ENCODE data around the gene DLGAP1.

The DLGAP1 gene

DNA sequence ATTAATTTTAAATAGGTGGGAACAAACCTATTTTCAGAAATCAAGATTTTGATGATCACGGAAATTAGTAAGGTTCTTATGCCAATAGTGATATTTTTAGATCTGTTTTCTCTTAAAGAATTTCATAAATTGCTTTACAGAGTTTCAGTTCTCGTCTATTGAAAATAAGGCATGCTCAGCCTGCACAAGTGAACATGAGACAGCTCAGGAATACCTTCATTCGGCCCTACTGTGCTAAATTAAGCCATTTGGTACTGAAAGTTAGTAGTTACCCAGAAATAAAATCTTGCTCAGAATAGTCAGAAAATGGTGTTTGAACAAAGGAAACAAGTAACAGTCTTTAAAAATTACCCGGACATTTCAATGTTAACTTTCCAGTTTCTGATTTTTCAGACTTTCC lies 60.4 kb downstream of the DLGAP1 start:
- TF ChIP-seq, protein P1, sequence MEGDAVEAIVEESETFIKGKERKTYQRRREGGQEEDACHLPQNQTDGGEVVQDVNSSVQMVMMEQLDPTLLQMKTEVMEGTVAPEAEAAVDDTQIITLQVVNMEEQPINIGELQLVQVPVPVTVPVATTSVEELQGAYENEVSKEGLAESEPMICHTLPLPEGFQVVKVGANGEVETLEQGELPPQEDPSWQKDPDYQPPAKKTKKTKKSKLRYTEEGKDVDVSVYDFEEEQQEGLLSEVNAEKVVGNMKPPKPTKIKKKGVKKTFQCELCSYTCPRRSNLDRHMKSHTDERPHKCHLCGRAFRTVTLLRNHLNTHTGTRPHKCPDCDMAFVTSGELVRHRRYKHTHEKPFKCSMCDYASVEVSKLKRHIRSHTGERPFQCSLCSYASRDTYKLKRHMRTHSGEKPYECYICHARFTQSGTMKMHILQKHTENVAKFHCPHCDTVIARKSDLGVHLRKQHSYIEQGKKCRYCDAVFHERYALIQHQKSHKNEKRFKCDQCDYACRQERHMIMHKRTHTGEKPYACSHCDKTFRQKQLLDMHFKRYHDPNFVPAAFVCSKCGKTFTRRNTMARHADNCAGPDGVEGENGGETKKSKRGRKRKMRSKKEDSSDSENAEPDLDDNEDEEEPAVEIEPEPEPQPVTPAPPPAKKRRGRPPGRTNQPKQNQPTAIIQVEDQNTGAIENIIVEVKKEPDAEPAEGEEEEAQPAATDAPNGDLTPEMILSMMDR (IDR thresholded peaks at IDR 0.05; ENCODE audit: low read depth, low read length), result no peak
- H3K4me3 ChIP-seq (replicated peaks in 1 of 2; ENCODE audit: low read depth in 2 of 2, low read length in 2 of 2), result no peak overlapping the region
- no peak for DNase-seq (ENCODE audit: low read depth in 2 of 2)

DNA sequence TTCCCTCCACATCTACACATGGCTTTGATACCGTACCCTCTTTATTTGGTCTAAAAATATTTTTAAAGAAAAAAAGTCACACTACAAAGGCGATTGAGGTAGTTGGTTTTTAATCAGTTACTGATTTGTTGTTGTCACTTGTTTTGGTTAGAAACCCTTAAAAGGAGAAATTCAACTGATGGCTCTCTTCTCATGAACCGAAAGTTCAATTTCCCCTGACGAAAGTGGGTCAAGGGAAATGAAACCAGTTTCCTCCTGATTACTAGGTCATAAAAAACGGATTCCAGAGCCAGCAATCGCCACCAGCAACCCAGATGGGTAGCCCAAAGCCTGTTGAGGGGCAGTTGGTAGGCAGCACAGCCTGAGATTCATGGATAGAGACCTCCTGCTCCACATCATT lies 63.2 kb downstream of the DLGAP1 start:
- no peak for DNase-seq (ENCODE audit: low read depth in 2 of 2)

DNA sequence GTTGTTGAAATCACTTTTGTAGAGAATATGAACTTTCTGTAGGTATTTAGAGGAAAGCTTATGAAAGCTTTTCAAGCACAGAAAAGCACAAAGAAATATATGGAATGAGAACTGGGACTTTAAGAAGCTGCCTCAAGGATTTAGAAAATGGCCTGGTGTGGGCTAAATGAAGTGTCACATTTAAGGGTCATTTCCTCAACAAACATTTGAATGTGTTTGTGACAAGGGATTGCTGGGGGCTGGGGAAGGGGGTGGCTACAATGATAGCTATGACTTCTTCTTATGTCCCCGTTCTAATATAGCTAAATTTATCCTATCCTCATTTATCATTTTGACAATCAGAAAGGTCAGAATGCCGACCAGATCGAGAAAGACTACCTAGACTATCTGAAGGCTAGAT lies 69.2 kb downstream of the DLGAP1 start:
- DNase-seq (ENCODE audit: low read depth in 2 of 2), result no peak
- H3K4me3 ChIP-seq (replicated peaks in 1 of 2; ENCODE audit: low read depth in 2 of 2, low read length in 2 of 2), result no peak overlapping the region
- TF ChIP-seq, protein P1 (IDR thresholded peaks at IDR 0.05; ENCODE audit: low read depth, low read length), result no peak

More for the DNA sequence above, 63.2 kb downstream of the DLGAP1 start:
- TF ChIP-seq, protein P1 (IDR thresholded peaks at IDR 0.05; ENCODE audit: low read depth, low read length), result no peak
- H3K4me3 ChIP-seq (replicated peaks in 1 of 2; ENCODE audit: low read depth in 2 of 2, low read length in 2 of 2), result no peak overlapping the region

DNA sequence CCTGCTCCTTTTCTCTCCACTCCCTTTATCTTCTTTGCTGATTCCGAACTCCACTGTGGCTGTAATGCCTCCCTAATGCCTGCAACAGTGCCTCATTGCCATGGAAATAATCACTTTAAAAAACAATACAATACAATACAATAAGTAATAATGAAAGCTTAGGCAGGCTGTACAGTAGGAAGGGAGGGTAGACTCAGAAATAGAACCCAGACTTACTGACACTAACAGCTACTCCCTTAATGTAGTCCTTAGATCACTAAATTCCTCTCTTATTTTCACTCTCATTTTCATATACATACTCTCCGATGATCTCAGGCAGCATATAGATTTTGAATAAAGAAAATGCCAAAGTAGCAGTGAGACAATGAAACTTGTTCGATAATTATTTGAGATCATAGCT lies 70.2 kb downstream of the DLGAP1 start:
- no peak overlapping the region for H3K4me3 ChIP-seq (replicated peaks in 1 of 2; ENCODE audit: low read depth in 2 of 2, low read length in 2 of 2)
- TF ChIP-seq, protein P1 (IDR thresholded peaks at IDR 0.05; ENCODE audit: low read depth, low read length), result no peak
- DNase-seq (ENCODE audit: low read depth in 2 of 2), result peak in 1 of 2 donors; percentile 7

DNA sequence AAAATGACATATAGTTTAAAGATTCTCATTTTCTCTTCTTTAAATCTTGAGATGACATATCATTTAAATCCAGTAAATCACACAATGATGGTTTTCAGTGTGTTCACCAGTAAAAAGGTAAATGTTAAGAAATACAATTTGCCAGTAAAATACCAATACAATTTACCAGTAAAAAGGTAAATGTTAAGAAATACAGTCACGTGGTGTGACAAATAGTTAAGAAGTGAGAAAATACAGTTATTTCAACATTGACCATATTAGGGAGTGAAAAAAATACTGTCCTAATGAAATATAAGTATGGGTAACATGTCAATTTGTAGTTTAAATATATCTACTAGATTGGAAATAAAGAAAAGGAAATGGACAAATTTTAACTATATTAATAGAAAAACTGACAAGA lies 80.5 kb downstream of the DLGAP1 start:
- no peak overlapping the region for H3K4me3 ChIP-seq (replicated peaks in 1 of 2; ENCODE audit: low read depth in 2 of 2, low read length in 2 of 2)
- DNase-seq (ENCODE audit: low read depth in 2 of 2), result no peak
- TF ChIP-seq, protein P1 (IDR thresholded peaks at IDR 0.05; ENCODE audit: low read depth, low read length), result no peak

DNA sequence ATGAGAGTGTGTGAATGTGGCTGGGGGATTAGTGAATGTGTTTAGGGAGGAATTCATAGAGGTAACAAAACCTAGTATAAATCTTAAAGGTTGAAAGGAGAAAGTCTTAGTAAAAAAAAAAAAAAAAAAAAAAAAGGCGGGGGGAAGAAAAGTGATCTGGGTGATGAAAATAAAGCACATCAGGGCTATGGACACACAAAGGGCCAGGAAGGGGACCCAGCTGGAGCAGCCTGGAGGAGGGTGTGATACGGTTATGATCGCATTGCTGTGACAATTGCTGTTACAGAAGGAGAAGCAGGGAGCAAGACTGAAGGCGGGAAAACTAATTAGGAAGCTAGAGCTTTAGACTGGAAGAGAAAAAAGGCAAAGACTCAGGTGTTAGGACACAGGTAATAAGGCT lies 85.4 kb downstream of the DLGAP1 start:
- no peak for DNase-seq (ENCODE audit: low read depth in 2 of 2)
- H3K4me3 ChIP-seq (replicated peaks in 1 of 2; ENCODE audit: low read depth in 2 of 2, low read length in 2 of 2), result no peak overlapping the region
- TF ChIP-seq, protein P1 (IDR thresholded peaks at IDR 0.05; ENCODE audit: low read depth, low read length), result no peak

DNA sequence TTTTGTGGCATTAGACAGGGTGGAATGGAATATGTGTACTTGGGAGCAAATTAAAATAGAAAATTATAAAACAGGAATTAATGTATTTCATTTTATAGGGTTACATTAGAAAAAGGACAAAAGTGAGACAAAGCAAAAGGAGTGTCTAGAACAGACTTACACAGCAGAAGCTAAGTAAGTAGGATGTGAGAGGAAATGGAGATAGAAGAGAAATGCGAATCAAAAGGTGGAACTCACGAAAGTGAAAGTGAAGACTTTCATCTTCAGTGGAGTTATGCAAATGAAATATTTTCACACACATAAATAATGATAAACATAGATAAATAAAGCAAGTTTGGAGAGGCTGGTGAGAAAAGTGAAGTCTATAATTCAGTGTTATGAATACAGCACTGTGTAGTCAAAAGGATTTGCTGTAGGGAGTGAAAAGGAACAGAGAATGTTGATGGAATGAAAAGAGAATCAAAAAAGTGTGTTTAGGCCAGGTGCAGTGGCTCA lies 94.8 kb downstream of the DLGAP1 start:
- TF ChIP-seq, protein P1 (IDR thresholded peaks at IDR 0.05; ENCODE audit: low read depth, low read length), result no peak
- no peak for DNase-seq (ENCODE audit: low read depth in 2 of 2)
- H3K4me3 ChIP-seq (replicated peaks in 1 of 2; ENCODE audit: low read depth in 2 of 2, low read length in 2 of 2), result no peak overlapping the region
